Activated naive CD4-positive, alpha-beta T cell treated with anti-CD3 and anti-CD28 coated beads, Interleukin-2, amount 10 ng/mL, durations not matched to agents 7 days and 5 days (primary cell): Measurements from ENCODE around the gene IMMT.

Experiments
- CTCF ChIA-PET: fragments of 350-600 bp; sonication (Branson Sonifier 250); formaldehyde crosslinking; loops from one replicate; lab custom pipeline; 2021; ENCODE audit warnings: antibody characterized with exemption; lab: Charles Lee
- DNase-seq: peaks from one replicate; pipeline ENCODE4 v3.0.0-alpha.2; 2020
- H3K27ac Mint-ChIP-seq: one replicate; pipeline ENCODE4 v1.8.0; 2021; ENCODE audit warnings: mild to moderate bottlenecking, moderate library complexity, mixed read lengths
- H3K27me3 Mint-ChIP-seq: one replicate; pipeline ENCODE4 v1.8.0; 2021; ENCODE audit warnings: mild to moderate bottlenecking, mixed read lengths
- H3K36me3 Mint-ChIP-seq: one replicate; pipeline ENCODE4 v1.8.0; 2021; ENCODE audit warnings: mixed read lengths
- H3K4me1 Mint-ChIP-seq: one replicate; pipeline ENCODE4 v1.8.0; 2021; ENCODE audit warnings: mixed read lengths
- H3K4me3 Mint-ChIP-seq: one replicate; pipeline ENCODE4 v1.8.0; 2021; ENCODE audit warnings: mild to moderate bottlenecking, moderate library complexity, mixed read lengths
- H3K9me3 Mint-ChIP-seq: one replicate; pipeline ENCODE4 v1.8.0; 2021; ENCODE audit warnings: mixed read lengths

Gene IMMT

GRCh38 chr2:86138736-86139625 is 56.3 kb downstream of the IMMT start:
- Mint-ChIP-seq H3K4me3 (no peak overlapping the region), H3K4me1 (no peaks in the 10 kb centered on the region), H3K9me3 (no peaks in the 10 kb centered on the region), H3K27ac (no peak overlapping the region), H3K36me3 (peaks cover 81% of the 10 kb centered on the region), H3K27me3 (no peaks in the 10 kb centered on the region)
- CTCF ChIA-PET, result no interaction called here
- no peak for DNase-seq

GRCh38 chr2:86136141-86136540 is 59.1 kb downstream of the IMMT start:
- DNase-seq, result no peak
- peaks cover 83% of the 10 kb centered on the region for H3K36me3 Mint-ChIP-seq
- H3K4me1 Mint-ChIP-seq, result no peaks in the 10 kb centered on the region
- H3K4me3 Mint-ChIP-seq, result no peak overlapping the region
- CTCF ChIA-PET, result interaction anchor here (1.4 kb wide), 1 partner anchor 309 kb away, joined by 3 read pairs; no protein-coding TSS in a partner anchor
- H3K27ac Mint-ChIP-seq, result no peak overlapping the region
- H3K9me3 Mint-ChIP-seq, result no peaks in the 10 kb centered on the region
- H3K27me3 Mint-ChIP-seq, result no peaks in the 10 kb centered on the region

GRCh38 chr2:86135653-86136052 is 59.6 kb downstream of the IMMT start:
- Mint-ChIP-seq H3K27me3 (no peaks in the 10 kb centered on the region), H3K4me1 (no peaks in the 10 kb centered on the region), H3K9me3 (no peaks in the 10 kb centered on the region), H3K27ac (no peak overlapping the region), H3K4me3 (no peak overlapping the region), H3K36me3 (peaks cover 83% of the 10 kb centered on the region)
- DNase-seq, result no peak
- CTCF ChIA-PET, result interaction anchor here (1.4 kb wide), 1 partner anchor 308 kb away, joined by 3 read pairs; no protein-coding TSS in a partner anchor

- no peak for DNase-seq
- Mint-ChIP-seq H3K27me3 (no peaks in the 10 kb centered on the region), H3K36me3 (peaks cover 78% of the 10 kb centered on the region), H3K4me1 (no peaks in the 10 kb centered on the region), H3K9me3 (no peaks in the 10 kb centered on the region), H3K4me3 (no peak overlapping the region), H3K27ac (no peak overlapping the region)
- CTCF ChIA-PET, result interaction anchor here (1.1 kb wide), 1 partner anchor 247 kb away, joined by 4 read pairs; the partner anchor contains the start of gene ST3GAL5
Measured at GRCh38 chr2:86134709-86135108, 60.6 kb downstream of the IMMT start.

- Mint-ChIP-seq H3K9me3 (no peaks in the 10 kb centered on the region), H3K27ac (no peak overlapping the region), H3K36me3 (peaks cover 69% of the 10 kb centered on the region), H3K27me3 (no peaks in the 10 kb centered on the region), H3K4me1 (no peaks in the 10 kb centered on the region), H3K4me3 (no peak overlapping the region)
- DNase-seq, result no peak
- CTCF ChIA-PET, result no interaction called here
Measured at GRCh38 chr2:86124683-86125082, 70.6 kb downstream of the IMMT start.

GRCh38 chr2:86123328-86123925 is 71.8 kb downstream of the IMMT start:
- CTCF ChIA-PET, result no interaction called here
- no peaks in the 10 kb centered on the region for H3K27me3 Mint-ChIP-seq
- DNase-seq, result no peak
- no peak overlapping the region for H3K27ac Mint-ChIP-seq
- H3K4me3 Mint-ChIP-seq, result no peak overlapping the region
- no peaks in the 10 kb centered on the region for H3K9me3 Mint-ChIP-seq
- H3K36me3 Mint-ChIP-seq, result peaks cover 69% of the 10 kb centered on the region
- no peaks in the 10 kb centered on the region for H3K4me1 Mint-ChIP-seq

GRCh38 chr2:86118130-86118529 is 77.1 kb downstream of the IMMT start:
- DNase-seq, result no peak
- H3K4me3 Mint-ChIP-seq, result no peak overlapping the region
- CTCF ChIA-PET, result interaction anchor here (1.2 kb wide), 1 partner anchor 288 kb away, joined by 3 read pairs; no protein-coding TSS in a partner anchor
- peaks cover 64% of the 10 kb centered on the region for H3K36me3 Mint-ChIP-seq
- no peaks in the 10 kb centered on the region for H3K27me3 Mint-ChIP-seq
- H3K4me1 Mint-ChIP-seq, result no peaks in the 10 kb centered on the region
- no peak overlapping the region for H3K27ac Mint-ChIP-seq
- no peaks in the 10 kb centered on the region for H3K9me3 Mint-ChIP-seq

GRCh38 chr2:86107031-86107430 is 88.2 kb downstream of the IMMT start:
- no peaks in the 10 kb centered on the region for H3K27me3 Mint-ChIP-seq
- peaks cover 51% of the 10 kb centered on the region for H3K36me3 Mint-ChIP-seq
- H3K4me1 Mint-ChIP-seq, result peaks cover 55% of the 10 kb centered on the region
- DNase-seq, result no peak
- H3K4me3 Mint-ChIP-seq, result peak overlapping the region; percentile 85
- CTCF ChIA-PET, result interaction anchor here (1.1 to 1.6 kb wide), 2 partner anchors 18 to 279 kb away, joined by 3 to 6 read pairs; no protein-coding TSS in a partner anchor
- peak overlapping the region; percentile 96 for H3K27ac Mint-ChIP-seq
- peaks cover 3% of the 10 kb centered on the region for H3K9me3 Mint-ChIP-seq

GRCh38 chr2:86105969-86106945 is 89.0 kb downstream of the IMMT start, which contains the start of gene PTCD3:
TSS of gene PTCD3 (plus strand) at chr2:86106235. CDS start at chr2:86106248, 13 bp downstream.
- Mint-ChIP-seq H3K36me3 (peaks cover 54% of the 10 kb centered on the region), H3K27me3 (no peaks in the 10 kb centered on the region), H3K4me1 (peaks cover 60% of the 10 kb centered on the region), H3K27ac (peak within 1 kb of the TSS; percentile 96), H3K9me3 (peaks cover 3% of the 10 kb centered on the region), H3K4me3 (peak within 1 kb of the TSS; percentile 85)
- peak; percentile 97 for DNase-seq
- CTCF ChIA-PET, result interaction anchor here (0.6 to 1.6 kb wide), 6 partner anchors 18 to 377 kb away, joined by 3 to 6 read pairs (median 4); no protein-coding TSS in a partner anchor

GRCh38 chr2:86105252-86105968 is 89.9 kb downstream of the IMMT start, which contains the start of gene POLR1A:
TSS of gene POLR1A (minus strand) at chr2:86105886. CDS start at chr2:86105776, 110 bp downstream.
- peaks cover 46% of the 10 kb centered on the region for H3K36me3 Mint-ChIP-seq
- peaks cover 60% of the 10 kb centered on the region for H3K4me1 Mint-ChIP-seq
- CTCF ChIA-PET, result interaction anchor here (0.8 to 1.6 kb wide), 4 partner anchors 20 to 376 kb away, joined by 3 to 6 read pairs (median 4); no protein-coding TSS in a partner anchor

GRCh38 chr2:86102157-86102556 is 93.1 kb downstream of the IMMT start:
- DNase-seq, result no peak
- H3K4me3 Mint-ChIP-seq, result no peak overlapping the region
- CTCF ChIA-PET, result no interaction called here
- H3K9me3 Mint-ChIP-seq, result peaks cover 3% of the 10 kb centered on the region
- no peaks in the 10 kb centered on the region for H3K27me3 Mint-ChIP-seq
- H3K4me1 Mint-ChIP-seq, result peaks cover 47% of the 10 kb centered on the region
- H3K36me3 Mint-ChIP-seq, result peaks cover 43% of the 10 kb centered on the region
- no peak overlapping the region for H3K27ac Mint-ChIP-seq

More at GRCh38 chr2:86105252-86105968, 89.9 kb downstream of the IMMT start, which contains the start of gene POLR1A:
- peak within 1 kb of the TSS; percentile 85 for H3K4me3 Mint-ChIP-seq
- peak within 1 kb of the TSS; percentile 96 for H3K27ac Mint-ChIP-seq
- H3K27me3 Mint-ChIP-seq, result no peaks in the 10 kb centered on the region
- peaks cover 3% of the 10 kb centered on the region for H3K9me3 Mint-ChIP-seq
- peak; percentile 88 for DNase-seq

- CTCF ChIA-PET, result interaction anchor here (1.5 kb wide), 2 partner anchors 9 to 270 kb away, joined by 3 to 7 read pairs; no protein-coding TSS in a partner anchor
- no peaks in the 10 kb centered on the region for H3K27me3 Mint-ChIP-seq
- H3K9me3 Mint-ChIP-seq, result peaks cover 3% of the 10 kb centered on the region
- no peak overlapping the region for H3K4me3 Mint-ChIP-seq
- H3K27ac Mint-ChIP-seq, result no peak overlapping the region
- peaks cover 53% of the 10 kb centered on the region for H3K36me3 Mint-ChIP-seq
- peaks cover 18% of the 10 kb centered on the region for H3K4me1 Mint-ChIP-seq
- no peak for DNase-seq
Measured at GRCh38 chr2:86097913-86098312, 97.3 kb downstream of the IMMT start.
